GM12874 (cell line): ENCODE results near the gene TAS2R60.

Experiments
- CTCF ChIP-seq: IDR thresholded peaks from 2 replicates; pipeline ENCODE4 v1.5.1; 2011; ENCODE audit warnings: low read depth, mild to moderate bottlenecking, control low read depth, low read length, moderate library complexity; ENCODE audit not compliant: insufficient read depth

The TAS2R60 gene

DNA sequence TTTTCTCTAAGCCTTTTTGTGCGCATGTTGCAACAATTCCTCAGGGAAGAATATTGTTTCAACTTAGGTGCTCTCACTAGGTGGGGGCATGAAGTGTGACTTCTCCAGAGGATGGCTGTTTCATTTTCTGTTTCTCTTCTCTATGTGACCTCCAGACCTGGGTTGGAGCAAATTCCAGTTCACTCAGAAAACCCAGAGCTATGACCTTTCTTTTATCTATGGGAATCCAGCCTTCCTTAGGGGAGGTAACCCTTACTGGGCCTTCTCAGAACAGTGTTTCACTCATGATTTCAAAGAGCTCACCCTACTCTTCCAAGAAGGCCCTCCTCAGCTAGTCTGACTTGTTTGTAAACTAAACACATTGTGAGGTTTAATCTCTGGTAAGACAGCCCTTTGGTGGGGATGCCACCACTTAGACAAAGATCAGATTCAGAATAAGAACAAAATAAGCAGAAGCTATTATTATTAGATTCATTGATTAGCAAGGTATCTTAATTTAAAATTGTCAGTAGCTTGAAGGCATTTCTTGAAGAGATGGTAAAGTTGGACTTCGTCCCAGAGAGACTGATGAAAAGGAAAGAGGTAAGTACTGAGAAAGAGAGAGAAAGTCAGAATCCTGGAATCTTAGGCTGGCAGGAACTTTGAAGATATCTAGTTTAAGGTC, 16.6 kb upstream of the TAS2R60 start:
- TF ChIP-seq CTCF = no peak

- TF ChIP-seq CTCF = no peak
Measured at GRCh38 chr7:143429770-143430698, 13.2 kb upstream of the TAS2R60 start.

GRCh38 chr7:143431109-143431508, 12.1 kb upstream of the TAS2R60 start:
- TF ChIP-seq CTCF = no peak

DNA sequence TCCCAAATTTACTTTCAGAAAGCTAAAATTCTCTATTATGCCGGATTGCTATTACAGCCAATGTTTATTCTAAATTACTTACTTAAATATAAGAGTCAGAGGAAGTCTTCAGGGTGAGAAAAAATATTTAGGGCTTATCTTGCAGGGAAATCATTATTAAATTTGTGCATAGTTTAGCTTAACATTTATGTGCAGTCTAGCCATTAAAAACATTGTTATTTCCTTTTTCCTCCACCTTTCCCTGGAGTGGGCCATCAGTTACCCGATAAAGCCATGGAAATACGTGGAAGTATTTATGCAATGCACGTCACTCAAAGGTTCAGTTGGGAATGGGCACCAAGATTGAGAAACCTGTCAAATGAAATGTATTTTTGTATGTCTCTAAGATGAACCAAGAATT, 9.5 kb upstream of the TAS2R60 start:
- TF ChIP-seq CTCF = no peak

GRCh38 chr7:143434660-143435059, 8.6 kb upstream of the TAS2R60 start:
- no peak for TF ChIP-seq CTCF

DNA sequence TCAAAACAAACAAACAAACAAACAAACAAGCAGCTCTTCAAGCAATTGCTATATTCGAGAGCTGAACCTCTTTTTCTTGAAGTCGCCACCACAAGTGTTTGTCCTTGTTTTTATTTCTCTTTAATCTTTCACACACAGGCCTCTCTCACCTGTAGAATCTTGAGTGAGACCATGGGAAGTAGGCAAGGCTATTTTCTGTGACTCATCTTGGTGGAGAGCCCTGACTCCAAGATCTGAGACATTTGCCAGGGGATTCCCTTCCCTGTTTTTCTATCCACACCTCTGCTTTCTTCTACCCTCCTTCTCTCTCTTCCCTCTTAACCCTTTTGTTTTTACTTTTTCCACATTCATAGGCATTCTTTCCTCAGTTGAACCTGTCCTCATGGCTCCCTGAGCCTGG, 8.0 kb upstream of the TAS2R60 start:
- no peak for TF ChIP-seq CTCF

GRCh38 chr7:143436325-143436946, 6.8 kb upstream of the TAS2R60 start:
- TF ChIP-seq CTCF = no peak
